Kidney tubule cell (primary cell): ENCODE results near the gene ZNF490.
A peak's percentile ranks its signal among the peaks of the same experiment; 100 is the strongest.
"Not testable (repeated sequence)": the region's sequence is repeated elsewhere in the genome, so short reads cannot be mapped to it uniquely, and the experiment has no call there.

ENCODE experiments used
- DNase-seq: peaks from one replicate; pipeline ENCODE4 v3.0.0-alpha.2; 2018; ENCODE audit warnings: low spot score

Gene ZNF490

GRCh38 chr19:12610540-12611360 lies at the start of gene ZNF490, which contains the start of gene ZNF791:
Gene ZNF490, minus strand, starts transcription at chr19:12610813. Its CDS starts 133 bp downstream, at chr19:12610680.
Gene ZNF791, plus strand, starts transcription at chr19:12610920. Its CDS starts 160 bp downstream, at chr19:12611080.
- DNase-seq, result peak; percentile 97

GRCh38 chr19:12657966-12658365 lies 47.4 kb upstream of the ZNF490 start:
- DNase-seq, result no peak

- DNase-seq, result no peak
Measured at GRCh38 chr19:12656899-12657571, 46.4 kb upstream of the ZNF490 start.

GRCh38 chr19:12655546-12655945 lies 44.9 kb upstream of the ZNF490 start:
- DNase-seq, result no peak

GRCh38 chr19:12652219-12652618 lies 41.6 kb upstream of the ZNF490 start:
- no peak for DNase-seq

GRCh38 chr19:12649941-12650340 lies 39.3 kb upstream of the ZNF490 start:
- no peak for DNase-seq

- no peak for DNase-seq
Measured at GRCh38 chr19:12648088-12648487, 37.5 kb upstream of the ZNF490 start.

GRCh38 chr19:12647490-12648071 lies 37.0 kb upstream of the ZNF490 start:
- peak; percentile 35 for DNase-seq

GRCh38 chr19:12647047-12647446 lies 36.4 kb upstream of the ZNF490 start:
- DNase-seq, result no peak

- DNase-seq, result no peak
Measured at GRCh38 chr19:12646551-12646950, 35.9 kb upstream of the ZNF490 start.

- DNase-seq, result not testable (repeated sequence)
Measured at GRCh38 chr19:12643716-12644115, 33.1 kb upstream of the ZNF490 start.

GRCh38 chr19:12642506-12642905 lies 31.9 kb upstream of the ZNF490 start:
- no peak for DNase-seq

- no peak for DNase-seq
Measured at GRCh38 chr19:12641456-12641855, 30.8 kb upstream of the ZNF490 start.

GRCh38 chr19:12639901-12640613 lies 29.4 kb upstream of the ZNF490 start:
- peak; percentile 89 for DNase-seq

- no peak for DNase-seq
Measured at GRCh38 chr19:12638611-12639182, 28.1 kb upstream of the ZNF490 start.

GRCh38 chr19:12636631-12637030 lies 26.0 kb upstream of the ZNF490 start:
- no peak for DNase-seq

- no peak for DNase-seq
Measured at GRCh38 chr19:12629215-12629614, 18.6 kb upstream of the ZNF490 start.

- DNase-seq, result no peak
Measured at GRCh38 chr19:12628040-12629022, 17.7 kb upstream of the ZNF490 start.

- no peak for DNase-seq
Measured at GRCh38 chr19:12626958-12627357, 16.3 kb upstream of the ZNF490 start.

GRCh38 chr19:12623361-12624031 lies 12.9 kb upstream of the ZNF490 start:
- no peak for DNase-seq
